ENCODE results near the gene RTTN. TPM values are rescaled to one million over a fixed set of nuclear protein-coding genes. Genes with fewer than 3 reads are reported as not detected.

Gene RTTN
- total RNA-seq, 2 experiments from 2014 or later = 30.2 to 32.0 TPM

DNA sequence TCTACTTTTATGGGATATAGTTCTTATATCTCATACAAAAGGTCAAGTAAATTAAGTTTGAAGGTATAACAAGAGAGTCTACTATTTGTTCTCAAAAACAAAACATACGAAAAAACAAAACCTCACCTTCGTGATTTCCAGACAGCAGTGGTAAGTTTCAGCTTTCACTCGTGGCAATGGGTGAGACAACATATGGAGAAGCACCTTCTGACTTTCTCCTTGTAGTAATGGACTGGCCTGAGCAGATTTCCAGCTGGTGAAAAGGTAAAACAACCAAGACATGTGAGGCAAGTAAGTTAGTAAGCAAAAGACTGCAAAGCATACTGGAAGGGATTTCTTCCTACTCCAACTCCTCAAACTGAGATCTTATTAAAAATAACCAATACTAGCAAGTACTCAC lies 39.6 kb downstream of the RTTN start:
- H3K9me3 Mint-ChIP-seq = peaks cover 7% of the 10 kb centered on the region
- intact Hi-C loops (cut with micrococcal nuclease) = no loop called here
- no peaks in the 10 kb centered on the region for H3K4me1 Mint-ChIP-seq (ENCODE audit: low read depth)
- H3K27me3 Mint-ChIP-seq (ENCODE audit: low read depth) = no peaks in the 10 kb centered on the region
- CTCF ChIA-PET = no interaction called here
- DNase-seq = no peak
- no peak overlapping the region for H3K4me3 Mint-ChIP-seq
- H3K27ac Mint-ChIP-seq = no peak overlapping the region
- peaks cover 35% of the 10 kb centered on the region for H3K36me3 Mint-ChIP-seq (ENCODE audit: low read depth)

DNA sequence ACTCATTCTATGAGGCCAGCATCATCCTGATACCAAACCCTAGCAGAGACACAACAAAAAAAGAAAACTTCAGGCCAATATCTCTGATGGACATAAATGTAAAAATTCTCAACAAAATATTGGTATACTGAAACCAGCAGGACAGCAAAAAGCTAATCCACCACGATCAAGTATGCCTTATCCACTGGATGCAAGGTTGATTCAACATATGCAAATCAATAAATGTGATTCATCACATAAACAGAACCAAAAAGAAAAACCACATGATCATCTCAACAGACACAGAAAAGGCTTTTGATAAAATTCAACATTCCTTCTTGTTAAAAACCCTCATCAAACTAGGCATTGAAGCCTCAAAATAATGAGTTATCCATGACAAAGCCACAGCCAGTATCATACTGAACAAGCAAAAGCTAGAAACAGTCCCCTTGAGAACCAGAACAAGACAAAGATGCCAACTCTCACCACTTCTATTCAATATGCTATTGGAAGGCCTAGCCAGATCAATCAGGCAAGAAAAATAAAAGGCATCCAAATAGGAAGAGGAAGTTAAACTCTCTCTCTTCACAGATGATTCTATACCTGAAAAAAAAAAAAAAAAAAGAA lies 45.3 kb downstream of the RTTN start:
- CTCF ChIA-PET = no interaction called here
- Mint-ChIP-seq H3K4me3 (no peak overlapping the region), H3K36me3 (ENCODE audit: low read depth) (peaks cover 63% of the 10 kb centered on the region), H3K9me3 (peaks cover 7% of the 10 kb centered on the region), H3K4me1 (ENCODE audit: low read depth) (peaks cover 10% of the 10 kb centered on the region), H3K27me3 (ENCODE audit: low read depth) (no peaks in the 10 kb centered on the region), H3K27ac (no peak overlapping the region)
- DNase-seq = no peak
- intact Hi-C loops (cut with micrococcal nuclease) = no loop called here

DNA sequence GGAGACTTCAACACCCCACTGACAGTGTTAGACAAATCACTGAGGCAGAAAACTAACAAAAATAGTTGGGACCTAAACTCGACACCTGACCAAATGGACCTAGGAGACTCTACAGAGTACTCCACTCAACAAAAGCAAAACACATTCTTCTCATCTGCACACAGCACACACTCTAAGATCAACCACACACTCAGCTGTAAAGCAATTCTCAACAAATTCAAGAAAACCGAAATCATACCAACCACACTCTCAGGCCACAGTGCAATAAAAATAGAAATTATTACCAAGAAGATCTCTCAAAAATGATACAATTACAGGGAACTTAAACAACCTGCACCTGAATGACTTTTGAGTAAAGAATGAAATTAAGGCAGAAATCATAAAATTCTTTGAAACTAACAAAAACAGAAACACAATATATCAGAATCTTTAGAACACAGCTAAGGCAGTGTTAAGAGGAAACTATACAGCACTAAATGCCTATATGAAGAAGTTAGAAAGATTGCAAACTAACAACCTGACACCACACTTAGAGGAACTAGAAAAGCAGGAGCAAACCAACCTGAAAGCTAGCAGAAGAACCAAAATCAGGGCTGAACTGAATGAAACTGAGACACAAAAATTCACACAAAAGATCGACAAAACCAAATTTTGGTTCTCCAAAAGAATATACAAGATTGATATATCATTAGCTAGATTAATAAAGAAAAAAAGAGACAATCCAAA lies 46.3 kb downstream of the RTTN start:
- Mint-ChIP-seq H3K4me1 (ENCODE audit: low read depth) (peaks cover 17% of the 10 kb centered on the region), H3K27me3 (ENCODE audit: low read depth) (no peaks in the 10 kb centered on the region), H3K36me3 (ENCODE audit: low read depth) (peaks cover 70% of the 10 kb centered on the region), H3K4me3 (no peak overlapping the region), H3K9me3 (peaks cover 7% of the 10 kb centered on the region), H3K27ac (no peak overlapping the region)
- no peak for DNase-seq
- intact Hi-C loops (cut with micrococcal nuclease) = no loop called here
- CTCF ChIA-PET = no interaction called here

DNA sequence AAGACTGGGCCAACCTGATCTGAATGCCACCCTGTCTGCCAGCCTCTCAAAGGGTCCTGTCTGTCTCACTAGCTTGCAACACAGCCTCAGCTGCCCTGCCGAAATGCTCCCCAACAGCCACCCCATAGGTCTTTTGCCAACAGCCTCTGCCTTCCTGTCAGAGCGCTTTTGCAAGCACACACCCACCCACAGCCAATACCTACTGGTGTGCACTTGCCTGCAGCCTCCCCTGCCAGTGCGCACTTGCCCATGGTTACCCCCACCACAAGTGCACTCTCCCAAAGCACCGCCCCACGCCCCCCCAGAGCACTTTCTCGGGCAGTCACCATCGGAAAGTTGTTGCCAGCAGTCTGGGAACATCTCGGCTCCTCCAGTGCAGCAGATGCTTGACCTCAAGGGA lies 48.6 kb downstream of the RTTN start:
- Mint-ChIP-seq H3K27me3 (ENCODE audit: low read depth) (no peaks in the 10 kb centered on the region), H3K9me3 (peaks cover under 1% of the 10 kb centered on the region), H3K4me1 (ENCODE audit: low read depth) (peaks cover 17% of the 10 kb centered on the region), H3K4me3 (no peak overlapping the region), H3K27ac (no peak overlapping the region), H3K36me3 (ENCODE audit: low read depth) (peaks cover 59% of the 10 kb centered on the region)
- CTCF ChIA-PET = no interaction called here
- DNase-seq = no peak
- intact Hi-C loops (cut with micrococcal nuclease) = no loop called here

DNA sequence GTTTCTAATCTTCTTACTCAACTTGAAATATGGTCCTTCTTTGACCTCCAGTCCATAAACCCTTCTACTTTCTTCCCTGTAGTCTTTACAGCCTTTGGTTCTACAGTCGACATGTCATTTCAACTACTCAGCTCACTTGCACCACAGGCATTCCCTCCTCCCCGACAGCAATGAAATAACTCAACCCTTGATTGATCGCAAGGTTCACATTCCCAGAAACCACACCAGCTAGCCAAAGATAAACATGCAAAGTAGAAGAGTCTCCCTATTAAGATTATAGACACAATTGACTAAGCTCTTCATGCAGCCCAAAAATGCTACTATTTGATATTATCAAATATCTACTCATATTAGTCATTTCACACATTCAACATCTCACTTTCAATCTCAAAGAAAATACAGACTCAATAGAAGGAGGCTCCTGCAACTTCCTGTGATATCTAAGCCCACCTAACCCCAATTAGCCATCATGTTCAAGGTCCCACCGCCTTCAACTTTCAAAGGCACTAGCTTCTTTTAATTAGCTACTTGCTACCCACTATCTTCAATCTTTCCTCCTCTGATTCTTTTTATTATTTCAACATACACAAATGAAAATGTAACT lies 50.8 kb downstream of the RTTN start:
- Mint-ChIP-seq H3K36me3 (ENCODE audit: low read depth) (peaks cover 40% of the 10 kb centered on the region), H3K4me3 (no peak overlapping the region), H3K4me1 (ENCODE audit: low read depth) (peaks cover 7% of the 10 kb centered on the region), H3K27ac (no peak overlapping the region), H3K27me3 (ENCODE audit: low read depth) (no peaks in the 10 kb centered on the region), H3K9me3 (no peaks in the 10 kb centered on the region)
- DNase-seq = no peak
- CTCF ChIA-PET = interaction anchor here (0.6 kb wide), 1 partner anchor 12 kb away, joined by 3 read pairs; no protein-coding TSS in a partner anchor
- intact Hi-C loops (cut with micrococcal nuclease) = no loop called here

DNA sequence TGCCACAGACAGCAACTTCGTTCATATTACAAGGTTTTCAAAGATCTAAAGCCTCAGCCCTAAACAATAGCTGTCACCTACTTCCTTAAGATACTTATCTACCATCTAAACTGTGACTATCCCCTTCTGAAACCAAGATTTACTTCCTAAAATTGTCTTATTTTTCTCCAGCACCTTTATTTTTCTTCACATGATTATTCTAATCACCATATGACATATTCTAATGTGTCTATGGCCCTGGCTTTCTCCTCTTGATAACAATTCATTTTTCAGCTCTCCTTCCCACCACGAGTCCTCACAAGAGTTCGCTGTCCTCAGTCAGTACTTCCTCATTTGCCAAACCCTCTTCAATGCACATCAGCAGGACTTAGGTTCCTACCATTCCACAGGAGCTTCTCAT lies 53.9 kb downstream of the RTTN start:
- CTCF ChIA-PET = no interaction called here
- H3K27me3 Mint-ChIP-seq (ENCODE audit: low read depth) = no peaks in the 10 kb centered on the region
- no peak for DNase-seq
- H3K27ac Mint-ChIP-seq = no peak overlapping the region
- no peaks in the 10 kb centered on the region for H3K9me3 Mint-ChIP-seq
- peaks cover 7% of the 10 kb centered on the region for H3K4me1 Mint-ChIP-seq (ENCODE audit: low read depth)
- intact Hi-C loops (cut with micrococcal nuclease) = no loop called here
- H3K4me3 Mint-ChIP-seq = no peak overlapping the region
- H3K36me3 Mint-ChIP-seq (ENCODE audit: low read depth) = peaks cover 25% of the 10 kb centered on the region

DNA sequence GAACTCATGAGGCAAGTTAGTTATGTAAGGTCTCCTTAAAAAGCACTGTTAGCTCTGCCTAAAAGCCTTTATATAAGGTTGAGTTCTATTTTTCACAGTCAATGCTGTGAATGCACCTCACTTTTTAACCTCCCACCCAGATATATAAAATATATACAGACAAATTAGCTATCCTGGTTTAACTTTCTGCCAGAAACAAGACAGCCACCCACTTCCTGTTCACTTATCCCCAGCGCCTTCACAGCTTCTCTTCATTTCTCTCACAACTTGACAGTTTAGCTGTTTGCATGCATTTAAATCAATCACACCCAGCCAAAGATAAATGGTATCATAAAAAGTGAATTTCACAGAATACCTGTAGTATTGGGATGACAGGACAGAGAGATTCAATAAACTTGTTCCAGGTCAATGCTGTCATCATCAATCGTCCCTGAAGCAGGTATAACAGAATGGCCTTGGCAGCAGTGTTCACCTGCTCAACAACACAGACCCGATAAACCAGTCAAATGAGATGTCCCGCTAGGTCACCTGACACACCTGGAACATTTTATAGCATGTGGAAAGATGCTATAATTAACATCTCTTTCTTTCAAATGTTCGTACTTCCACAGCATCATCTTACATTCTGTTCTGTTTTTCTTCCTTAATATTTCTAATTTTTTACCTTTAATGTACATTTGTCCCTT lies 55.7 kb downstream of the RTTN start:
- DNase-seq = no peak
- H3K4me3 Mint-ChIP-seq = no peak overlapping the region
- no peak overlapping the region for H3K27ac Mint-ChIP-seq
- peaks cover 30% of the 10 kb centered on the region for H3K36me3 Mint-ChIP-seq (ENCODE audit: low read depth)
- no peaks in the 10 kb centered on the region for H3K27me3 Mint-ChIP-seq (ENCODE audit: low read depth)
- intact Hi-C loops (cut with micrococcal nuclease) = no loop called here
- no peaks in the 10 kb centered on the region for H3K9me3 Mint-ChIP-seq
- peaks cover 3% of the 10 kb centered on the region for H3K4me1 Mint-ChIP-seq (ENCODE audit: low read depth)
- CTCF ChIA-PET = no interaction called here

DNA sequence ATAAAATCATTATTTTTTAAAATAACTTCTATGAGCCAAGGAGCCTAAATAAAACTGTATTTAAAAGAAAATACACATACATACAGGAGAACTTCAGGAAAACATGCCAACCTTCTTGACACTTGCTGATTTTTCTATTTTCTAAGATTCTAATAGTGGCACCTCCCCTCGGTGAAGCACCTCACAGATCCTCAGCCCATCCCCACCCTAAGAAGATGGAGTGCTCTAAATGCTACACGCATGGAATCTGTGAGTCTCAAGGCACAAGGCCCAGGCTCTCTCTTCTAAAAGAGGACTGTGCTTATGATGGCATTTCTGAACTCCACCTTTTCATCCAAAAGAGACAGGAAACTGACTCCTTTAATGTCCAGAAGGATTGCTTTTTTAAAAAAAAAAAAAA lies 56.3 kb downstream of the RTTN start:
- no peaks in the 10 kb centered on the region for H3K27me3 Mint-ChIP-seq (ENCODE audit: low read depth)
- no peaks in the 10 kb centered on the region for H3K9me3 Mint-ChIP-seq
- intact Hi-C loops (cut with micrococcal nuclease) = no loop called here
- no peaks in the 10 kb centered on the region for H3K4me1 Mint-ChIP-seq (ENCODE audit: low read depth)
- CTCF ChIA-PET = no interaction called here
- DNase-seq = no peak
- H3K4me3 Mint-ChIP-seq = no peak overlapping the region
- no peak overlapping the region for H3K27ac Mint-ChIP-seq
- peaks cover 32% of the 10 kb centered on the region for H3K36me3 Mint-ChIP-seq (ENCODE audit: low read depth)

DNA sequence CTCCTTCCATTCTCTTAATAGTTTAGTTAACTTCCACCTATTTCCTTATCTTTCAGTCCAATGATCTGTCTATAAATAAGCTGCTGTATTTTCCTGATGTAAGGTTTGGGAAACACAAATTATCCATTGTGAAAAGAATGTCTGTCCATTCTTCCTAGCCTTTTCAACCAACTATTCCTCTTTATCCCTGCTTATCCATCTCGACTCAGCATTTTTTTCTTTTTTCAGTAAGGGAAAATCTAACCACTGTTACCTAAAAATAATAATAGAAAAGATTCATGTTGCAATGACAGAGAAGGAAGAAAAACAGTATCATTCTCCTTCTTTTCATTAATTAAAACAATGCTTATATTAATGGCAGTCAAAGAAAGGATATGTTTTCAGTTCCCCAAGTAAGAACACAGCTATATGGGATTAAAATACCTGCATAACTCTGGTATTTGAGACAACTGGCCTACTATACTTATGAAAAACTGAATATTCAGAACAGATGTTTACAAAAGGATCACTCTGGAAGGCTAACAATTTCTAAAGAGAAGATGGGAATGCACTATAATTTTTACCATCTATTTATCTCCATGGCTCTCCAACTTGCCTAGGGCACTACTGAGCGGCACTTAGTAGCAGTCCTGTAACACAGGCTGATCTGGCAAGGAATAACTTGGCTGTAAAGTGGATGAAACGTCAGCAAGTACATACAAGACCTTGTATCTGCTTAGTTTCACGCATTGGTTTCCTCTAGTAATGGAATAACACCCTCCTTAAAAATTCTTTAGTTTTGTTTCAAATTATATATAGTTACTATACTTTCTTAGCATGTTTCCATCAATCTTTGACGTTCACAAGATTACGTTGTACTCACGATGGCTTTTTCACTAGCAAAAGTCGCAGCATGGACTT lies 57.2 kb downstream of the RTTN start:
- H3K4me3 Mint-ChIP-seq = no peak overlapping the region
- CTCF ChIA-PET = no interaction called here
- no peak for DNase-seq
- H3K9me3 Mint-ChIP-seq = peaks cover under 1% of the 10 kb centered on the region
- no peaks in the 10 kb centered on the region for H3K27me3 Mint-ChIP-seq (ENCODE audit: low read depth)
- intact Hi-C loops (cut with micrococcal nuclease) = no loop called here
- peaks cover 36% of the 10 kb centered on the region for H3K36me3 Mint-ChIP-seq (ENCODE audit: low read depth)
- no peaks in the 10 kb centered on the region for H3K4me1 Mint-ChIP-seq (ENCODE audit: low read depth)
- no peak overlapping the region for H3K27ac Mint-ChIP-seq

DNA sequence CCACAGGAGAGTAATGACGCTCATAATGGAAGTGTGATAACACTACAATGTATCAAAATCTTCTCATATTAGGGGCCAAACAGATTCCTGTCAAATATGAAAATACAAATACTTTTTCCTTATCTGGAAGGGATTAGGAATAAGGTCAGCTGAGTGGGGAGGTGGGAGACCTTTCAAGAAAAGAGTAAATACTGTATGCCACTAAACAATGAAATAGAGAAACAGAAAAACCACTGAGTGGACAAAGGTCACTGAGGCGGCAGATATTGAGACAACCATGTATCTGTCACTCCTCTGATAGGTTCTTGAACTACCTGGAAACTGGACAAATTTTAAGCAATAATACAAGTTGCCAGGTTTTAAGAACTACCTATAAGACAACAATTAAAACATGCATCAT lies 59.3 kb downstream of the RTTN start:
- intact Hi-C loops (cut with micrococcal nuclease) = no loop called here
- no peak overlapping the region for H3K4me3 Mint-ChIP-seq
- H3K36me3 Mint-ChIP-seq (ENCODE audit: low read depth) = peaks cover 45% of the 10 kb centered on the region
- H3K4me1 Mint-ChIP-seq (ENCODE audit: low read depth) = no peaks in the 10 kb centered on the region
- no peaks in the 10 kb centered on the region for H3K27me3 Mint-ChIP-seq (ENCODE audit: low read depth)
- DNase-seq = no peak
- peaks cover 4% of the 10 kb centered on the region for H3K9me3 Mint-ChIP-seq
- H3K27ac Mint-ChIP-seq = no peak overlapping the region
- CTCF ChIA-PET = no interaction called here

DNA sequence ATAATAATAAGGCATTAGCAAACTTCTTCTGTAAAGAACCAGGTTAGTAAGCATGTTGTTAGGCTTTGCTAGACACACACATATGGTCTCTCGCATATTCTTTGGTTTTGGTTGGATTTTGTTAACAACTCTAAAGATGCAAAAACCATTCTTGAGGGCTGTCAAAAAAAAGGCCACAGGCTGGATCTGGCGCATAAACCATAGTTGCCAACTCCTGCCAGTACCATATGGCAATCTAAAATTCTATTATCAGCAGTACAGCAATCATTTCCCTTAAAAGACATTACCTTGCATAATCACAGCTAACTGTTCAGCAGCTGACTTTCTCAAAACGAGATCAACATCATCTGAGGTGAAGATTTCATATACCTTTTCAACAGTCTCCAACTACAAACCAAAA lies 63.5 kb downstream of the RTTN start:
- peaks cover 4% of the 10 kb centered on the region for H3K9me3 Mint-ChIP-seq
- no peak overlapping the region for H3K4me3 Mint-ChIP-seq
- H3K27me3 Mint-ChIP-seq (ENCODE audit: low read depth) = no peaks in the 10 kb centered on the region
- CTCF ChIA-PET = interaction anchor here (0.7 to 1.3 kb wide), 2 partner anchors 10 to 12 kb away, joined by 3 read pairs; no protein-coding TSS in a partner anchor
- no peaks in the 10 kb centered on the region for H3K4me1 Mint-ChIP-seq (ENCODE audit: low read depth)
- no peak overlapping the region for H3K27ac Mint-ChIP-seq
- DNase-seq = no peak
- H3K36me3 Mint-ChIP-seq (ENCODE audit: low read depth) = peaks cover 40% of the 10 kb centered on the region
- intact Hi-C loops (cut with micrococcal nuclease) = no loop called here

DNA sequence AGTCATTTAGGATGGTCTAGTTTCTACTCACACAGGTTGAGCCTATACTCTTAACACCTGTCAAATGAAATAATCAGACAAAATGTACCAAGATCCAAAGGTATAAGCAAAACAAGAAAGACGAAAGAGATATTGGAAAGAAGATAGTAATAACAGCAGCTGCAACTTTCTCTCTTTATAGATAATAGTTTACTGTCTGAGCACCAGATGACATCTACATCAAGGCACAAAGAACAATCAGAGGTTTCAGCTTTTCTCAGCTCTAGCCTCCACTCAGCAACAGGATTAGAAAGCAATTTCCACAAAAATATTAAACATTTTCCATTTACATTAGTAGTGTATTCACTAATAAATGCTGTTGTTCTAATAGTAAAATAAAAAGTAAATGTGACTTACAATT lies 66.3 kb downstream of the RTTN start:
- H3K36me3 Mint-ChIP-seq (ENCODE audit: low read depth) = peaks cover 32% of the 10 kb centered on the region

More for the DNA sequence above, 66.3 kb downstream of the RTTN start:
- CTCF ChIA-PET = no interaction called here
- Mint-ChIP-seq H3K27ac (no peak overlapping the region), H3K9me3 (peaks cover 4% of the 10 kb centered on the region), H3K27me3 (ENCODE audit: low read depth) (no peaks in the 10 kb centered on the region), H3K4me3 (no peak overlapping the region), H3K4me1 (ENCODE audit: low read depth) (no peaks in the 10 kb centered on the region)
- no peak for DNase-seq
- intact Hi-C loops (cut with micrococcal nuclease) = no loop called here

All from activated naive CD4-positive, alpha-beta T cell treated with anti-CD3 and anti-CD28 coated beads for 36 hours (primary cell).